LNCaP clone FGC (cell line): ENCODE data around the gene ZNF503.
A peak's percentile ranks its signal among the peaks of the same experiment; 100 is the strongest.

Source experiments
- DNase-seq: peaks from one replicate; pipeline ENCODE4 v3.0.0-alpha.2; 2011; ENCODE audit warnings: low read depth
- H3K4me3 ChIP-seq: 2 replicates; pipeline ENCODE4 v1.5.1; 2011; ENCODE audit warnings: mild to moderate bottlenecking, low read depth, low read length, control low read depth
- CTCF ChIP-seq: IDR thresholded peaks from 2 replicates; pipeline ENCODE4 v1.5.1; 2012; ENCODE audit warnings: mild to moderate bottlenecking; ENCODE audit not compliant: control insufficient read depth, insufficient read depth; ENCODE audit errors: extremely low read depth

Gene ZNF503

GRCh38 chr10:75414527-75414926 is 13.0 kb upstream of the ZNF503 start:
- no peak for TF ChIP-seq CTCF
- no peak overlapping the region for H3K4me3 ChIP-seq
- DNase-seq, result no peak

GRCh38 chr10:75410132-75411005 is 8.8 kb upstream of the ZNF503 start:
- H3K4me3 ChIP-seq, result peak overlapping the region; percentile 79
- no peak for DNase-seq
- TF ChIP-seq CTCF, result no peak

- 0 out of 2 replicates have a peak, but pooled peaks have one; percentile 7 for TF ChIP-seq CTCF
- H3K4me3 ChIP-seq, result peak overlapping the region; percentile 79
- peak; percentile 41 for DNase-seq
Measured at GRCh38 chr10:75408911-75409885, 7.6 kb upstream of the ZNF503 start.

GRCh38 chr10:75408509-75408875 is 6.9 kb upstream of the ZNF503 start:
- no peak for TF ChIP-seq CTCF
- peak overlapping the region; percentile 79 for H3K4me3 ChIP-seq
- no peak for DNase-seq

- TF ChIP-seq CTCF, result no peak
- H3K4me3 ChIP-seq, result peak overlapping the region; percentile 79
- no peak for DNase-seq
Measured at GRCh38 chr10:75407713-75408508, 6.3 kb upstream of the ZNF503 start.

GRCh38 chr10:75407224-75407712 is 5.7 kb upstream of the ZNF503 start:
- no peak overlapping the region for H3K4me3 ChIP-seq
- no peak for DNase-seq

More at GRCh38 chr10:75407224-75407712, 5.7 kb upstream of the ZNF503 start:
- no peak for TF ChIP-seq CTCF
